A673 (cell line): ENCODE measurements around the gene SLC22A4. TPM values are rescaled to one million over a fixed set of nuclear protein-coding genes. Genes with fewer than 3 reads are reported as not detected.

ENCODE experiments used
- BruUV-seq: library from RNA; stranded (reverse); fragments of 400-500 nt; replicated peaks from 2 replicates; lab custom pipeline; 2021; lab: Mats Ljungman, UMichigan
- CTCF ChIA-PET: fragments of 300-600 bp; sonication (Branson Sonifier 250); formaldehyde crosslinking; loops from one replicate; lab custom pipeline; 2022; ENCODE audit warnings: antibody characterized with exemption; lab: Charles Lee
- POLR2A ChIA-PET: fragments of 300-600 bp; sonication (Branson Sonifier 250); formaldehyde crosslinking; loops from one replicate; lab custom pipeline; 2022; ENCODE audit warnings: antibody characterized with exemption; ENCODE audit not compliant: low non-redundant PET; lab: Charles Lee
- DNase-seq: peaks from one replicate; pipeline ENCODE4 v3.0.0-alpha.2; 2015; ENCODE audit warnings: low spot score
- H3K27ac ChIP-seq: fragments of 200-600 bp; sonication (generic); 2 replicates; pipeline ENCODE4 v1.5.1; 2016; ENCODE audit warnings: mixed run types, low read depth, mild to moderate bottlenecking, mixed read lengths, antibody characterized with exemption, low read length; ENCODE audit not compliant: poor library complexity, severe bottlenecking
- H3K27me3 ChIP-seq: fragments of 200-600 bp; sonication (generic); replicated peaks from 2 replicates; pipeline ENCODE4 v1.6.1; 2017; ENCODE audit warnings: mixed run types, low read depth, mild to moderate bottlenecking, mixed read lengths, antibody characterized with exemption, low read length; ENCODE audit not compliant: insufficient read depth, poor library complexity
- H3K36me3 ChIP-seq: fragments of 200-600 bp; sonication (generic); 2 replicates; pipeline ENCODE4 v1.6.1; 2016; ENCODE audit warnings: mixed run types, mild to moderate bottlenecking, mixed read lengths, antibody characterized with exemption, low read length; ENCODE audit not compliant: insufficient read depth, poor library complexity, severe bottlenecking
- H3K4me1 ChIP-seq: fragments of 200-600 bp; sonication (generic); 2 replicates; pipeline ENCODE4 v1.6.1; 2017; ENCODE audit warnings: mixed run types, mild to moderate bottlenecking, mixed read lengths, antibody characterized with exemption, low read length; ENCODE audit not compliant: insufficient read depth, poor library complexity, severe bottlenecking
- H3K4me3 ChIP-seq: fragments of 200-600 bp; sonication (generic); 2 replicates; pipeline ENCODE4 v1.5.1; 2016; ENCODE audit warnings: low read depth, mixed run types, mild to moderate bottlenecking, mixed read lengths, low read length; ENCODE audit not compliant: poor library complexity, severe bottlenecking
- H3K9me3 ChIP-seq: fragments of 200-600 bp; sonication (generic); 2 replicates; pipeline ENCODE4 v1.6.1; 2016; ENCODE audit warnings: mixed run types, low read depth, mild to moderate bottlenecking, mixed read lengths, antibody characterized with exemption, low read length; ENCODE audit not compliant: poor library complexity, severe bottlenecking
- EZH2 ChIP-seq: fragments of 200-600 bp; sonication (generic); IDR thresholded peaks from 2 replicates; pipeline ENCODE4 v1.6.1; 2017; ENCODE audit warnings: borderline replicate concordance, low read depth, mild to moderate bottlenecking, mixed read lengths, antibody characterized with exemption, low read length; ENCODE audit not compliant: poor library complexity, severe bottlenecking
- intact Hi-C: fragments of 100-400 bp; cut with micrococcal nuclease; formaldehyde crosslinking; loops from one replicate; pipeline ENCODE4 v1.10.0; 2022; ENCODE audit not compliant: unreplicated experiment
- total RNA-seq: library from RNA; stranded (reverse); gene quantifications from 2 replicates; pipeline ENCODE4 v1.2.3, GENCODE V29; 2021
- TF ChIP-seq, protein P1 (sequence below): fragments of 300-800, 200-600 bp; sonication (generic); conservative IDR thresholded peaks from 2 replicates; pipeline ENCODE4 v1.5.1; 2017; ENCODE audit warnings: low read depth, mild to moderate bottlenecking, antibody characterized with exemption, low read length, moderate library complexity, mixed read lengths

The SLC22A4 gene
- total RNA-seq, 1 experiment from 2014 or later, result 0.99 TPM

DNA sequence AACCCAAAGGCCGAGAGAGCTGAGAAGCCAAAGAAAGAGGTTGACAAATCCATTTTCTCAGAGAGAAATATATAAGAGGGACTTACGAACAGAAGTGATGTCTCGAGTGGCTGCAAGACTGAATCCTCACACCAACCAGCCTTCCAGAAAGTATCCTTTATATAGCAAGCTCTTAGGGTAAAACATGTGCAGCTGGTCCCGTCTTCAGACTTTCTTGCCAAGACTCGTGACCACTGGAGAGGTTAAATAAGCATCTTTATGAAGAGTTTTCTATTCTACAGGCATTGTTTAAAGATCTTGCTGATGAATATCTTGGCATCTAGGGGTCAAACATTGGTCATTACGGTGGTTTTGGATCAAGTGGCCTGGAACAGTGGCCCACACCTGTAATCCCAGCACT, 16.9 kb upstream of the SLC22A4 start:
- H3K27me3 ChIP-seq, result no peaks in the 10 kb centered on the region
- H3K4me1 ChIP-seq, result peaks cover 9% of the 10 kb centered on the region
- intact Hi-C loops, result no loop called here
- ChIA-PET CTCF (no interaction called here), POLR2A (no interaction called here)
- H3K4me3 ChIP-seq, result no peak overlapping the region
- no peak overlapping the region for H3K27ac ChIP-seq
- BruUV-seq, result no TSS peak
- no peaks in the 10 kb centered on the region for H3K36me3 ChIP-seq
- no peak for DNase-seq
- no peaks in the 10 kb centered on the region for H3K9me3 ChIP-seq
- TF ChIP-seq EZH2, result no peak
- TF ChIP-seq, protein P1, sequence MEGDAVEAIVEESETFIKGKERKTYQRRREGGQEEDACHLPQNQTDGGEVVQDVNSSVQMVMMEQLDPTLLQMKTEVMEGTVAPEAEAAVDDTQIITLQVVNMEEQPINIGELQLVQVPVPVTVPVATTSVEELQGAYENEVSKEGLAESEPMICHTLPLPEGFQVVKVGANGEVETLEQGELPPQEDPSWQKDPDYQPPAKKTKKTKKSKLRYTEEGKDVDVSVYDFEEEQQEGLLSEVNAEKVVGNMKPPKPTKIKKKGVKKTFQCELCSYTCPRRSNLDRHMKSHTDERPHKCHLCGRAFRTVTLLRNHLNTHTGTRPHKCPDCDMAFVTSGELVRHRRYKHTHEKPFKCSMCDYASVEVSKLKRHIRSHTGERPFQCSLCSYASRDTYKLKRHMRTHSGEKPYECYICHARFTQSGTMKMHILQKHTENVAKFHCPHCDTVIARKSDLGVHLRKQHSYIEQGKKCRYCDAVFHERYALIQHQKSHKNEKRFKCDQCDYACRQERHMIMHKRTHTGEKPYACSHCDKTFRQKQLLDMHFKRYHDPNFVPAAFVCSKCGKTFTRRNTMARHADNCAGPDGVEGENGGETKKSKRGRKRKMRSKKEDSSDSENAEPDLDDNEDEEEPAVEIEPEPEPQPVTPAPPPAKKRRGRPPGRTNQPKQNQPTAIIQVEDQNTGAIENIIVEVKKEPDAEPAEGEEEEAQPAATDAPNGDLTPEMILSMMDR, result no peak

DNA sequence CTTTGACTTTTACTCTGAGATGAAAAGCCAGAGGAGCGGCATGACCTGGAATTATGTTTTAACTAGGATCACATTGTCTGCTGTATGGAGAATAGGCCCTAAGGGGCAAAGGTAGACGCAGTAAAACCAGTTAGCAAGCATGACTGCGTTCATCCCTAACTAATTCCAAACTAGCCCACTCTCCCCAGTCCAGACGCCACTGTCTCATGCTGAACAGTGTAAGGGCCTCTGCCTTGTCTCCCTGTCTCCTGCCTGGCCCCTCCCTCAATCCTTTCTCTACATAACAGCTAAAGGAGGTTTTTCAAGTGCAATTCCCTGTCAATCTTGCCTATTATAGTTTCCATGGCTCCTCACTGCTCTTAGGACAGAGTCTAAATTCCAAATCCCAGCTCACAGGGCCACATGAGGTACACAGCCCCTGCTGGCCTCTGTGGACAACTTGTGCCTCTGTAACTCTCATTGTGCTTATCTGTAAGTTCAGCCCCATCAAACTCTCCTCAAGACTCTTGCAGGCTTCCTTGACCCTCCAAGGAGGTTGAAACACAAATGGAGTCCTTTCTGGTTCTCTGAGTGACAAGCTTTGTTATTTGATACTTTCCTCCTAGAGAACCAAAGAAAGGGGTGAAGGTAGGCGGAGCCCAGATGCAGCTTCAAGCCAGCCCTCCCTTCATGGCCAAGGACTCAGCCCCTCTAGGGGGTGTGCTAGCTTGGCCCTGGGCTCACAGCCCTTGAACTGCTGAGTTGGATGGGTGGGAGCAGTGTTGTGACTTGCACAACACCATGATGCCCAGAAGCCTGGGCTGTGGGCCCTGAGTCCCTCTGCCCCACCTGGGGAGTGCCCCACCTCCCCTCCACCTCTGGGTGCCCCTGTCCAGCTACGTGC, 16.0 kb upstream of the SLC22A4 start:
- no peaks in the 10 kb centered on the region for H3K27me3 ChIP-seq
- CTCF ChIA-PET, result no interaction called here
- POLR2A ChIA-PET, result no interaction called here
- H3K36me3 ChIP-seq, result no peaks in the 10 kb centered on the region
- intact Hi-C loops, result no loop called here
- no peak for DNase-seq
- TF ChIP-seq EZH2, result no peak
- TF ChIP-seq, protein P1, result no peak
- H3K4me3 ChIP-seq, result no peak overlapping the region
- H3K27ac ChIP-seq, result no peak overlapping the region
- BruUV-seq, result no TSS peak
- peaks cover 9% of the 10 kb centered on the region for H3K4me1 ChIP-seq
- no peaks in the 10 kb centered on the region for H3K9me3 ChIP-seq

DNA sequence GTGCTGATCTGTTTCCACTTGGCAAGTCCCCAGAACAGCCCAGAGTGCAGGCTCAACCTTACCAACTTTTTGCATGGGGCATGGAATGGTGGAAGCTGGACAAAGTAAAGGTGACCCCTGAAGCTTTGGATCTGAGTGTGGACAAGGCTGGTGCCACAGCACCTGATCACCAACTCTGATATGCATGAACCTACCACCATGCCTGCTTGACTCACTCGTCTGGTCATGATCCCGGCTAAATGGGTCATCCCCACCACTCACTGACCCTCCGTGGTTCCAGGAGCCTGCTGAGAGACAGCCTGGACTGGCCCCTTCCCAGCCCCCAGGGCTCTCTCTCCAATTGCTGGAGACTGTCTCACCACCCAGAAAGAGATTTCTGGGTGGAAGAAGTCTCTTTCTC, 14.4 kb upstream of the SLC22A4 start:
- Histone ChIP-seq H3K4me1 (peaks cover 9% of the 10 kb centered on the region), H3K27ac (no peak overlapping the region), H3K36me3 (no peaks in the 10 kb centered on the region), H3K4me3 (no peak overlapping the region), H3K27me3 (no peaks in the 10 kb centered on the region), H3K9me3 (no peaks in the 10 kb centered on the region)
- no TSS peak for BruUV-seq
- intact Hi-C loops, result no loop called here
- ChIA-PET CTCF (no interaction called here), POLR2A (no interaction called here)
- DNase-seq, result no peak
- TF ChIP-seq EZH2, result no peak
- TF ChIP-seq, protein P1, result no peak
